Measurements from ENCODE around the gene WASF3.

- TF ChIP-seq, protein P1, sequence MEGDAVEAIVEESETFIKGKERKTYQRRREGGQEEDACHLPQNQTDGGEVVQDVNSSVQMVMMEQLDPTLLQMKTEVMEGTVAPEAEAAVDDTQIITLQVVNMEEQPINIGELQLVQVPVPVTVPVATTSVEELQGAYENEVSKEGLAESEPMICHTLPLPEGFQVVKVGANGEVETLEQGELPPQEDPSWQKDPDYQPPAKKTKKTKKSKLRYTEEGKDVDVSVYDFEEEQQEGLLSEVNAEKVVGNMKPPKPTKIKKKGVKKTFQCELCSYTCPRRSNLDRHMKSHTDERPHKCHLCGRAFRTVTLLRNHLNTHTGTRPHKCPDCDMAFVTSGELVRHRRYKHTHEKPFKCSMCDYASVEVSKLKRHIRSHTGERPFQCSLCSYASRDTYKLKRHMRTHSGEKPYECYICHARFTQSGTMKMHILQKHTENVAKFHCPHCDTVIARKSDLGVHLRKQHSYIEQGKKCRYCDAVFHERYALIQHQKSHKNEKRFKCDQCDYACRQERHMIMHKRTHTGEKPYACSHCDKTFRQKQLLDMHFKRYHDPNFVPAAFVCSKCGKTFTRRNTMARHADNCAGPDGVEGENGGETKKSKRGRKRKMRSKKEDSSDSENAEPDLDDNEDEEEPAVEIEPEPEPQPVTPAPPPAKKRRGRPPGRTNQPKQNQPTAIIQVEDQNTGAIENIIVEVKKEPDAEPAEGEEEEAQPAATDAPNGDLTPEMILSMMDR (IDR thresholded peaks at IDR 0.05; ENCODE audit: borderline replicate concordance, extremely low read depth, low read length, poor library complexity, severe bottlenecking): no peak
- no peak for TF ChIP-seq EZH2 (IDR thresholded peaks at IDR 0.05; ENCODE audit: borderline replicate concordance, low read depth, low read length, severe bottlenecking)
Measured at GRCh38 chr13:26534036-26534726, 23.3 kb upstream of the WASF3 start.

Measured in DND-41 (cell line).